GM18502 (cell line): Measurements from ENCODE around the gene CSNK1E.

Source experiments
- ATAC-seq: cut with Tn5 transposase; IDR thresholded peaks from one replicate; pipeline ENCODE4 v1.9.1; 2021; ENCODE audit warnings: mild to moderate bottlenecking; ENCODE audit not compliant: unreplicated experiment, poor library complexity

Gene CSNK1E

DNA sequence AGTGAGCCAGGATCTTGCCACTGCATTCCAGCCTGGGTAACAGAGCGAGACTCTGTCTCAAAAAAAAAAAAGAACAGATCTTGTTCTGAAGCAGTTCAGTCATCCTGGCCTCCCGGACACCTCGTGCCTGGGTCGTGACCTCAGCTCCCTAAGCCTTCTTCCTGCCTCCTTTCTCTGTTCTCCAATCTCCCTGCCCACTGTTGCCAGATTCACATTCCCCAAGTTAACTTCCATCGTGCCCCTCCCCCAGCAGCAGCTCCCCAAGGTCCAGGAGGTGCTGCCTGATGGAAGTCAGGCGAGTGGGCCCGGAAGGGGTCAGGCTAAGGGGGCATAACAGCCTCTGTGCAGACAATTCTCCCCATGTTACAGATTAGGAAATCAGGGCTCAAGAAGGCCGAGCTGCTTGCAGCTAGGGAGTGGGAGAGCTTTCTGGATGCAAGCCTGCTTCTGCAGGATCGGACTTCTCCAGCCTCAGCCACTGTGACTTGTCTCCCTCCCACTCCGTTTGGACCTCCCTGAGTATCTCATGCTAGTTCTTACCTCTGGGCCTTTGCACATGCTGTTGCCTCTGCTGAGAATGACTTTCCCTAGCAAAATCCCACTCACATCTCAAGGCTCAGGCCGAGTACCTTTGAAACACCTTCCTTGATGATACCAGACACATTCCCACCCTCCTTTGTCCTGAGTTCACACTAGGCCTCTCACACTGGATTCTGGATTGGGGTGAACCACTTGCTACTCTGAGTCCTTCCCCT, 30.1 kb downstream of the CSNK1E start:
- ATAC-seq, result no peak

DNA sequence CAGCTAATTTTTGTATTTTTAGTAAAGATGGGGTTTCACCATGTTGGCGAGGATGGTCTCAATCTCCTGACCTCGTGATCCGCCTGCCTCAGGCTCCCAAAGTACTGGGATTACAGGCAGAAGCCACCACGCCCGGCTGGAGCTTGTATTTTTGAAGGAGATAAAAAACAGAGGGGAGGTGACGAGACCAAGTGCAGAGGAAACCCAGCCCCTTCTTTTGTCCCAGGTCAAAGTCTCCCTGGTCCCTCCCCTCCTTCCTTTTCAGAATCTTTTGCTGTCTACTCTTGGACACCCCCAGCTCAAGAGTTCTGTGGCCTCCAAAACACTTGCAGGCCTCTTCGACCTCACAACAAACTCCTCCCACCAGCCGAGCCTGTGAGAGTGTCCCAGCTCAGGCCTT, 32.2 kb downstream of the CSNK1E start:
- no peak for ATAC-seq

DNA sequence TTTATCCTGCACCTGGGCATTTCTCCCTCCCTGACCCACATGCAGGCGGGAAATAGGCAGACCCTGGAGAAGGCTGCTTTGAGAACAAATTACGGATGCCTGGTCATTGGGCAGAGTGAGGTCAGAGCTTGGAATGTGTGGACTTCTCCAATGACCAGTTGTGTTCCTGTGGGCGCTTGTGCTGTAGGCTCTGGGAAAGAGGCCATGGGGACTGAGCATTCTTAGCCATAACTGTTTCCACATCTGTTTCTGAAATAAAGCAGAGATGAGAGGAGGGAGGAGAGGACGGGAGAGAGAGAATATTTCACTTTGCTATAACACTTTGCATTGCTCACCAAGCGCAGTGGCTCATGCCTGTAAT, 33.2 kb downstream of the CSNK1E start:
- no peak for ATAC-seq

DNA sequence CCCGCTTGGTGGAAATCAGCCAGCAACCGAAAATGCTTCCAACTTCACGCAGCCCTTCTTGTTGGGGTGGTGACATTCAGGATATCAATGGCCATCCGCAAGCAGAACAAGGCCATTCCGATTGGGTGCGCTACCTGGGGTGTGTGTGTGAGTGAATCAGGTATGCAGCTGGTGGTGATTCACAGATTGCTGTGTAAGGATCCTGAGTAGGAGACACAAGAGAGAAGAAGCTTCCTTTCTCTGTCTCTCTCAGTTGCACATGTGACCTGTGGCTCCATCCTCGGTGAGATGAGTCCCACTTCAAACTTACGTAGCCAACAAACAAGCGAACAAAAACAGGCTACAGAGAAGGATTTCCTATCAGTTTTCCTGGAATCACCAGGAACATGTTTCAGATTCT, 34.8 kb downstream of the CSNK1E start:
- no peak for ATAC-seq

DNA sequence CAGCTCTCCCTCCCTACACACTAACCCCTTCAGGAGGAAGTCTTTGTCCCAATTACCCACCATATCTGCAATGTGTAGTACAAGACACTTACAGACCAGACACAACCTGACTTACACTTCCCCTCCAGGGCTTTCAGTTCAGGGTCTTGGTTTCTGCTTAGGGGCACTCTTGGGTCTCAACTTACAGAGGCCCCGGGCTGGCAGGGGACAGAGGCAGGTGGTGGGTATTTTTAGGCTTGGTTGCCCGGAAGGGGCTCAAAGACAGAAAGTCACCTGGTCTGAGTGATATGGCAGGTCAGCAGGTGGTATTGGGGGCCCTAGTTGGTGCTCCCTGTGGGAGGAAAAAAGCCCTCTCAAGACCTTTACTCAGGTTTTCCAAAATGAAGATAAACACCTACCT, 41.1 kb downstream of the CSNK1E start:
- ATAC-seq, result no peak

DNA sequence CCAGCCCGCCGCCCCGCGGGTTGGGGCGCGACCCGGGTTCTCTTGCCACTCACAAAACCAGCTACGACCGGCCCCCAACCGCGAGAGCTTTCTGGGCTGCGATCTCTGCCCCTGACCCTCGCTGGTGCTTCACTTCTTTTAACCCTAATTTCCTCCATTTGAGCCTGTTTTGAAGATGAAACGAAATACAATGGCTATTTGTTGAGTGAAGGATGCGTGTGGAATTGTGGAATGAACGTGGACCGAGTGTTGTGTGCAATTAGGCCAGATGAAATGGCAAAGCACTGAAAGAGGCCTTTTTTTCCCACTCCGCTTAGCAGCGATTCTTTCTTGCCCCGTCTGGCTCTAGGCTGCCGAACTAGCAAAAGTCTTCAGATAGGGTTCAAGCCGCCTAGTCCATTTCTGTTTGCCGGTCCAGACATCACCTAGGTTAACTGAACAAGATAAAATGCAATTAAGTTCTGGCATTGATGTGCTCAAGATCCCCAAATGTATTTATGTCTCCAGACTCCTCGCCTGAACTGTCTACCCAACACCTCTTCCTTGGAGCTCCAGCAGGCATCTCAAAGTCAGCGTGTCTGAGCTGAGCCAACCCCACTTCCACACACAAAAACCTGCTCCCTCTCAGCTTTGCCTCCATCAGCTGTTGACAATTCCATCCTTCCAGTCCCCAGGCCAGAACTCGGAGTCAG, 44.0 kb downstream of the CSNK1E start:
- ATAC-seq, result no peak

DNA sequence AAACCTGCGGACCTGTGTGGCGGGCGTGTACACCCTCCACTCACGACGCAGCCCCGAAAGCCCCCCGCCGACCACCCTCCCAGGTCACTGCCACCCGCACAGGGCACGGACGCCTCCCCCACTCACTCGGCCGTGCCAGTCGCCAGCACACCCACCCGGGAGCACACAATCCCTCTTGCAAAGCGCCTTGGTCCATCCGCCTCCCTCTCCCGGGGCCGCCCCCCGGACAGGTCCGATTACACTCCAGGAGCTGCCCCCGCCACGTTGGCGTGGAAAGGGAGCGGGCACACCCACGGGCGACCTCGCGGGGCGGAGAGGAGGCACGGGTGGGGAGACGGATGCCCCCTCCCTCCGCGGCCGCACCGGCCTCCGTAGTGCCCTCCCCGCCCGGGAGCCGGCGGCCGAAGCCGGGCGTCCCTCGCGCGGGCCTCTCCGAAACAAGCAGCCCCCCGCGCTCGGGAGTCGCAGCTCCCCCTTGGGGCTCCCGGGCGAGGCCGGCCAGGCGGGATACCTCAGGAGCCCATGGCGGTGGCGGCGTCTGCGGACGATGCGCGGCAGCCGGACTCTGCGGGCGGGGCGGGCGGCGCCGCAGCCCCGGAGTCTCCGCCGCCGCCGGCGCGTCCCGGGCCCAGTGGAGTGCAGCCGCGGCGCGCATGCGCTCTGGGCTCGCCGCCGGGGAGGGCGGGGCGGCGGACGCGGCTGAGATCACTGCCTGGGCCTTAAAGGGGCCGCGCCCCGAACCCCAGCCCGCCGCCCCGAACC, 44.7 kb downstream of the CSNK1E start, which contains the start of gene TMEM184B:
Gene TMEM184B, minus strand, starts transcription at position 638 of the 762 bp plus-strand sequence. CDS start 25,049 bp downstream, outside the sequence.
- peak; percentile 66 for ATAC-seq

DNA sequence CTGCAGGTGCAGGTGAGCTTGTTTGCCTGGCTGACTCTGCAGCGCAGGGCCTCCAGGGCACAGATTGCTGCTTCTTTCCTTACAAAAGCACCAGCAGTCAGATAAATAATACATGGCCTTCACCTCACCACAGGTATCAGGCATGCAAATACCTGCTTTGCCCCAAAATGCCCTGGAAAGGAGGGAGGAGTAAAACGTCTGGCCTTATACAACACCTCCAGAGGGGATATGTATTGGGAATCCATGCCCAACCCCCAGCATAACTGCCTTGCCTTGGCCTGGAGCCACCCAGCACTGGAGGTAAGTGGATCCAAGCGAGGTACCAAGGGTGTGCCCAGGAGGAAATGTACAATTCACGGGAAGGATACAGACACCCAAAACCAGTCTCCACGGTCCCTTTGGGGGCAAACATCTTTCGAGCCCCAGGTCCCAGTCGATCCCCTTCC, 45.3 kb downstream of the CSNK1E start:
- ATAC-seq, result no peak

DNA sequence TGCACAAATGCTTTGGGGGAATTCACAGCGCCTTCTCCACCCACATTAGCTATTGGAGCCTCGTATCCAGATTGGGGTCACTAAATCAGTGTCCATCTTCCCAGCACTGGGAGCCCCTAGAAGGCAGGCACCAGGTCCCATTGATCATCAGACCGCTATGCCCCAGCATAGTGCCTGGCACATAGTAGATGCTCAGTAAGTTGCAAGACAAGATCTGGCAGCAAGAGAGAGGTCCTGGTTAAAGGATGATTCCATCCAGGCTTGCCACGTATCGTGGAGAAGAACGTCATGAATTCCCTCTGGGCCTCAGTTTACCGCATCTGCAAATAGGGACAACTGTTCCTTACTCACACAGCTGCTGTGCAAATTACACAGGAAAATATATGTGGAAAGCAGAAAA, 46.1 kb downstream of the CSNK1E start:
- no peak for ATAC-seq

DNA sequence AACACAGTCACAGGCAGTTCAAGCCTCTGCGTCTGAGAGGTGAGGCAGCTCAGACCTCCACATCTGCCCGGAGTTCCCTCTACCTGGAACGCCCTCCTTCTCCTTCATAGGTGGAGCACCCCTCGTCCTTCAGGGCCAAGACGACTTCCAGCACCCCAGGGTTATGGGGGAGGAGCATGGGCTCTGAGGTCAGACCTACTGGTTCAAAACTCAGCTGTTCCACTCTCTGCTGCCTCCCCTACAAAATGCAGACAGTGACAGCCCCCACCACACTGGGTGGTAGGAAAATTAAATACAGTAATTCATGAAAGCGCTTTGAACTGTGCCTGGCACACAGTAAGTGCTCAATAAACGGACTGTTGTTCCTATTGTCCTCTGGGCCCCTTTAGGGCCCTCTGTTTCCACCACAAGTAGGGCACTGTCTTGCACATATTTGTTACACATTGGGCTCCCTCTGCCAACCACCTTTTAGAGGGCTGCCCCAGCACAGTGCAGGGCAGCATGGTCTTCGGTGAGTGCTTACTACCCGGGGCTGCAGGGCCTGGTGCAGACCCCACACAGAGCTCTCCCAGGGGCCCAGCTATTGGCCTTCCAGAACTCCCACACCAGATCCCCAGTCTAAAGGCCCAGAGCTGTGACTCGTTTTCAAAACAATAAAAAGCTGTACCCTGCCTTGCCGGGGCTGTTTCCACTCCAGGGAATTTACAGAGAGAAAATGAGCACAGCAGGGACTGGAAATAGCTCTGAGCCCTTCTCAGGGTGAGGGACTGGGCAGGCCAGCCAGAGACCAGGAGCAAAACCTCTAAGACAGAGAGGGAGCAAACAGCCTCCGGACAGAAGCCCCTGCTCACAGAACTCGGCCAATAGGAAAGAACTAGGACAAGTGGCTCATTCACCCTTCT, 46.9 kb downstream of the CSNK1E start:
- ATAC-seq, result no peak

DNA sequence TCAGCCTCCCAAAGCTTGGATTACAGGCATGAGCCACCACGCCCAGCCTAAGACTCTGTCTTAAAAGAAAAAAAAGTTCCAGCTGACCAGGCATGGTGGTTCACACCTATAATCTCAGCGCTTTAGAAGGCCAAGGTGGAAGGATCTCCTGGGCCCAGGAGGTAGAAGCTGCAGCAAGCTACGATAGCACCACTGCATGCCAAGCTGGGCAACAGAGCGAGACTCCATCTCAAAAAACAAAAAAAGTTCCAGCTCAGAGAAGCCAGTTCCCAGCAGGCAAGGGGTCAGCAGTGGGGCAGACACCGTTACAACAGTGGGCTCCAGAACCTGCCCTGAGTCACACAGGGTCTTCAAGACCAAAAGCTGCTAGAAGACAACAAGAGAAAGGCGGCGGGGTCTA, 47.8 kb downstream of the CSNK1E start:
- no peak for ATAC-seq

DNA sequence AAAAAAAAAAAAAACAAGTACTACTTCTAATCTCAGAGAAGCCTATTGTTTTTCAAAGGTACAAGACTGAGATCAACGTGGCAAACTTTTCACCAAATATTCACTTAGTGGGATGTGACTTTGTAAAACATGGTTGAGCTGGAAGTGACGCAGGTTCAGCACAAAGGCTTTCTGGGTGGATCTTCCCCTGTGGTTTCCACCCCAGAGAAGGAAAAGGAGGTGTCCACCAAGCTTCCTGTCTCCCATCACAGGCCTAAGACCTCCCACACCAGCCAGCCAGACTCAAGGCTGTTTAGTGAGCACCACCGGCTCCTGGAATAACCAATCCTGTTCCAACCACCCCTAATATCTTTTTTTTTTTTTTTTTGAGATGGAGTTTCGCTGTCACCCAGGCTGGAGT, 50.1 kb downstream of the CSNK1E start:
- no peak for ATAC-seq

DNA sequence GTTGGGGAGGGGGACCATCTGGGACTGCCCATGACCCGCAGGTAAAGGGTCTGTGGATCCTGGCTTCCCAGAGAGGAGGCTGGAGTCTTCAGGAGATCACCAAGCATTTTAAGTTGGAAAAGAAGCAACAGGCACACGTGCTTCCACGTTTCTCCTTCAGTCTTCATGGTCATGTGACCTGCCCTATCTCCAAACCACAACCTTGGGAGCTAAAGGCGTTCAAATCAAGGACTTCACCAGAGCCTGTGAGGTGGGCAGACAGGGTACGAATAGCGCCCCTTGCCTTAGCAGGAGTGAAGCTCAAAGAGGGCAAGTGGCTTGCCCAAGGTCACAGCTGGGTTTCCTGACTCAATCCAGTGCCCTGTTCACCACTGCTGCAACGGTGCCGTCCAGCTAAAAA, 51.1 kb downstream of the CSNK1E start:
- ATAC-seq, result no peak

DNA sequence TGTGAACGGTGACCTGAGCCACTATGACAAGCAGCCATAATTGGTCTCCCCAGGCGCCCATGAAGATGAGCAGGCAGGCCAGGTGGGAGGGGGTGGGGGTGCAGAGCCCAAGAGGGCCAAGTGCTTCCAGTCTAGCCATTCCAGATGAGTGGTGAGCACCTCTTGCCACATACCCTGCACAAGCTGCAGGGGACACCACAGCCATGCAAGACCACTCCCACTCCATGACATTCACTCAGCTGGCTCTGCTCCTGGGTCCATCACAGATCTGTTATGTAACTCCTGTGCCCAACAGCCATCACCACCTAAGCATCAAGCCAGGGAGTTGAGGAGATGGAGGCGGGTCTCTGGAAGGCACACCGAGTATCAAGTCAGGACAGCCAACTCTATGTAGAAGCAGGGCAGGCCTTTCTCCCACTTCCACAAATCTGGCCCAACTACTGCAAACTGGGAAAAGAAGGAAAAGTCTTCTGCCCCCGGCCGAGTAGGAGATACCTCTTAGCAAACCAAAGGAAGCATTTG, 52.9 kb downstream of the CSNK1E start:
- no peak for ATAC-seq

DNA sequence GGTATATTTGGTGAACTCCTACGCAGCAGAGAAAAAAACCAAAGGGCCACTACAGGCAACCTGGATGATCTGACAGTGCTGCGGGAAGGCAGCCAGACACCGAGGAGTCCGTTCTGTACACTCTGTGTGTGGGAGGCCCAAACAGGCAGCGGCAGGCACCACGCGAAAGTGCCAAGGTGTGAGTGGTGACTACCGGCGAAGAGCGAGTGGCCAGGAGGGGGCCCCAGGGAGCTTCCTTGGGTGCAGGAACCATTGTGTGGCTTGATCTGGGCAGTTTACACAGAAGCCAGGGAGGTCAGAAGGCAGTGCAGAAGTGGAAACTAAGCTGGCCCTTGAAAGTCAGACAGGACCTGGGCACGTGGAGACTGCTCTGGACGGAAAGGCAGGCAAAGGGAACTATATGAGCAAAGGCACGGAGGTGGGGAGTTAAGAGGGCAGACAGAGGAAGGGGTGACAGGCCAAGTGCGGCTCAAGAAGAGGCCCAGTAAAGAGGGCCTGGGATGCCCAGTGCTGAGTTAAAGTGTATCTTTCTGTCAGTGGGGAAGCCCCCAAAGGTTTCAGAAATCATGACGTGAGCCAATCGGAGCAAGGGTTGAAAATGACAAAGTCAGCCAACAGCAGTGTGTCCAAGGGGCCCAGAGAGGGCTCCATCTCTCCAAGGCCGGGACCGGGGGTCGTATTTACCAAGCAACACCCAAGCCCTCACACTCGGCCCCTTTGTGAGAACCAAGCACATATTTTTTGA, 55.0 kb downstream of the CSNK1E start:
- no peak for ATAC-seq

DNA sequence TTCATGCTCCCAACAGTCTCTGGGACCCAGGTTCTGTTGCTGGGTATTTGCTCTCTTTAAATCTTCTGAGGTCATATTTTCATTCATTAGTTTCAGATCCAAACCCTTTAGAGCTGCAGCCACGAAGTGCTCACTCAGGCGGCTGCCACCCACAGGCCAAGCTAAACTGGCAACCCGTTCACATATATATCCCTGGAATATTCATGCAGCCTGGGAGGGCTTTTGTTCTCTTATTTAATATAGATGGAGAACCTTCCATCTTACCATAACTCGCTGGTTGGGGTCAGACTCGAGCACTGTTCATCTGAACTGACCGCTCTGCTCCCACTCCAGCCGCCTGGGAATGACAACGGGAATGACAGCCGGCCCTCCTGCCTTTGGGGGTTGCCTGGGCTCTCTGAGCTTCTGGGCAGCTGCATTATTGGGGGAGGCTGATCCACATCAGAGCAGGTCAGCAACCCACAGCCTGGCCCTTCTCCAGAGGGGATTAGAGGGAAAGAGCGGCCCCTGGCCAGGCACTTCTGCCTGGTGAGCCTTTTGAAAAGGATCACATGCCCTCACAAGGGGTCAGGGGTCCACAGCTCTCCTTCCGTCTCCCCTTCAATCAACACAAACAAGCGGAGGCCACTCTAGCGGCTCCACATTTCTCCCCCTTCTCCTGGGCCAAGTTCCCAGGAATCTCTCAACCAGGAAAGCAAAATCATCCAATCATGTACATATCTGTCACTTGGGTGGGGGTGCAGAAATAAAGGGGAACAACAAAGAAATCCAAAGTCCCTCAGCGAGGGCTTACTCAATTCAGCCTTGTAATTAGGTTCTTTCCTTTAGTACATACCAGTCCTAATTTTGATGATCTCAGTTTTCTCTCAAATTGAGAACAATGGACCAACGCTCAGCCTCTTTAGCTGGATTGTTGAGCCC, 56.2 kb downstream of the CSNK1E start:
- ATAC-seq, result no peak

DNA sequence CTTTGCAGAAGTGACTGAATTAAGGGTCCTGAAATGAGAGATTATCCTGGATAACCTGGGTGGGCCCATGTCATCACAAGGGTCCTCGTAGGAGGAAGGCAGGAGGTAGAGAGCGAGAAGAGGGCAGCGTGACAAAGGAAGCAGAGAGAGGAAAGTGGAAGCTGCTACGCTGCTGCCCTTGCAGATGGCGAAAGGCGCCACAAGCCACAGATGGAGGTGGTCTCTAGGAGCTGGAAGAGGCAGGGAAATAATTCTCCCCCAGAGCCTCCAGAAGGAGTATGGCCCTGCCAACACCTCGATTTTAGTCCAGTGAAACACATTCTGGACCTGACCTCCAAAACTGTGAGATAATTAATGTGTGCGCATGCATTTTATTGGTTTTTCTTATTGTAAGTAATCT, 57.9 kb downstream of the CSNK1E start:
- no peak for ATAC-seq

DNA sequence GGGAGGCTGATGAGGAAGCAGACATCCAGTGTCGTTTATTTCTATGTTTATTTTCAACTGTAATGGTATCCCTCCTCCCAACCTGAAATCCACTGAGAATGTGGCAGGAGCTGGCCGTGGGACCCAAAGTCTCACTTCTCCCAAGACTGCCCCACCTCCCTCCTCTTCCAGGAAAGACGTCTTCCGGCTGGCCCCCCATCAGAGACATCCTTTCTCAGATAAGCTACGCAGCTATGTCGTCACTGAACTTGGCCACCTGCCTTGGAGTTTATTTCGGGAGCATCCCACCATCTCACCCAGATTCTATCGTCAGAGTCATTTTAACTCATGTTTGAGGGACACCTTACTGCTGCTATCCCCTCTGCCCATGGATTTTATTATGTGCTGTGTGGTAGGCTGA, 58.3 kb downstream of the CSNK1E start:
- ATAC-seq, result no peak
